ENCODE data around the gene DEPP1. TPM values are rescaled to one million over a fixed set of nuclear protein-coding genes. Genes with fewer than 3 reads are reported as not detected.

DEPP1 gene
- total and polyA plus RNA-seq, 2 donors (not counting 1 experiment from before 2014, with no cell fraction given): not detected

- H3K27ac Mint-ChIP-seq: no peak overlapping the region
- Histone ChIP-seq H3K4me2 (replicated peaks; ENCODE audit: low read depth, low read length, poor library complexity, severe bottlenecking) (peak overlapping the region; percentile 47), H3K79me2 (ENCODE audit: control insufficient read depth, insufficient read depth, low read length) (no peaks in the 10 kb centered on the region), H3K4me1 (ENCODE audit: control insufficient read depth in 2 of 2, insufficient read depth in 2 of 2, low read length in 2 of 2) (peaks cover 27 to 46% of the 10 kb centered on the region in 2 donors), H3K36me3 (replicated peaks in 1 of 2; ENCODE audit: control extremely low read depth in 1 of 2, control insufficient read depth in 1 of 2, extremely low read depth in 1 of 2, insufficient read depth in 2 of 2, low read length in 1 of 2) (peaks cover 0 to 3% of the 10 kb centered on the region in 2 experiments), H3K27me3 (replicated peaks in 1 of 4; ENCODE audit: control extremely low read depth in 1 of 4, control insufficient read depth in 3 of 4, insufficient read depth in 4 of 4, low read length in 3 of 4) (no peaks in the 10 kb centered on the region), H3K9ac (ENCODE audit: low read length) (no peak overlapping the region), H3K4me3 (ENCODE audit: control extremely low read depth in 1 of 5, extremely low read depth in 1 of 5, insufficient read depth in 1 of 5, low read depth in 2 of 5, low read length in 4 of 5) (no peak overlapping the region), H4K20me1 (ENCODE audit: control insufficient read depth, insufficient read depth, low read length, poor library complexity, severe bottlenecking) (peaks cover 5% of the 10 kb centered on the region), H2AFZ (ENCODE audit: insufficient read depth, low read depth, low read length, poor library complexity, severe bottlenecking) (no peak overlapping the region), H3K9me3 (ENCODE audit: control extremely low read depth in 1 of 3, control insufficient read depth in 2 of 3, insufficient read depth in 1 of 3, low read length in 2 of 3) (peaks cover 0 to 10% (median 3%) of the 10 kb centered on the region in 3 donors), H3K27ac (ENCODE audit: low read length in 2 of 2) (no peak overlapping the region)
- WGBS (ENCODE audit: insufficient coverage): no CpG with 5 or more reads among the region's 1 CpG
- peak overlapping the region; percentile 36 for H3K4me3 Mint-ChIP-seq
- no peak for ATAC-seq (ENCODE audit: low read depth)
- TF ChIP-seq, protein P1, sequence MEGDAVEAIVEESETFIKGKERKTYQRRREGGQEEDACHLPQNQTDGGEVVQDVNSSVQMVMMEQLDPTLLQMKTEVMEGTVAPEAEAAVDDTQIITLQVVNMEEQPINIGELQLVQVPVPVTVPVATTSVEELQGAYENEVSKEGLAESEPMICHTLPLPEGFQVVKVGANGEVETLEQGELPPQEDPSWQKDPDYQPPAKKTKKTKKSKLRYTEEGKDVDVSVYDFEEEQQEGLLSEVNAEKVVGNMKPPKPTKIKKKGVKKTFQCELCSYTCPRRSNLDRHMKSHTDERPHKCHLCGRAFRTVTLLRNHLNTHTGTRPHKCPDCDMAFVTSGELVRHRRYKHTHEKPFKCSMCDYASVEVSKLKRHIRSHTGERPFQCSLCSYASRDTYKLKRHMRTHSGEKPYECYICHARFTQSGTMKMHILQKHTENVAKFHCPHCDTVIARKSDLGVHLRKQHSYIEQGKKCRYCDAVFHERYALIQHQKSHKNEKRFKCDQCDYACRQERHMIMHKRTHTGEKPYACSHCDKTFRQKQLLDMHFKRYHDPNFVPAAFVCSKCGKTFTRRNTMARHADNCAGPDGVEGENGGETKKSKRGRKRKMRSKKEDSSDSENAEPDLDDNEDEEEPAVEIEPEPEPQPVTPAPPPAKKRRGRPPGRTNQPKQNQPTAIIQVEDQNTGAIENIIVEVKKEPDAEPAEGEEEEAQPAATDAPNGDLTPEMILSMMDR (IDR thresholded peaks at IDR 0.05): no peak
- no peak for TF ChIP-seq EZH2 (IDR thresholded peaks at IDR 0.05; ENCODE audit: borderline replicate concordance, insufficient read depth, low read depth, low read length, poor library complexity, severe bottlenecking)
- peaks cover 43% of the 10 kb centered on the region for H3K4me1 Mint-ChIP-seq
- no peaks in the 10 kb centered on the region for H3K27me3 Mint-ChIP-seq
- H3K9me3 Mint-ChIP-seq (ENCODE audit: insufficient read depth): peaks cover 10% of the 10 kb centered on the region
- intact Hi-C loops (cut with micrococcal nuclease): no loop called here
- POLR2A ChIA-PET: no interaction called here
- CTCF ChIA-PET: interaction anchor here (1.7 to 5.1 kb wide), 2 partner anchors 15 to 16 kb away, joined by 5 to 22 read pairs; no protein-coding TSS in a partner anchor
- DNase-seq: peak; percentile 25
Observed at GRCh38 chr10:44948642-44949041, 30.0 kb downstream of the DEPP1 start.

- Histone ChIP-seq H3K4me1 (ENCODE audit: control insufficient read depth in 2 of 2, insufficient read depth in 2 of 2, low read length in 2 of 2) (peaks cover 27 to 46% of the 10 kb centered on the region in 2 donors), H3K27me3 (replicated peaks in 1 of 4; ENCODE audit: control extremely low read depth in 1 of 4, control insufficient read depth in 3 of 4, insufficient read depth in 4 of 4, low read length in 3 of 4) (no peaks in the 10 kb centered on the region), H4K20me1 (ENCODE audit: control insufficient read depth, insufficient read depth, low read length, poor library complexity, severe bottlenecking) (peaks cover 5% of the 10 kb centered on the region), H3K9me3 (ENCODE audit: control extremely low read depth in 1 of 3, control insufficient read depth in 2 of 3, insufficient read depth in 1 of 3, low read length in 2 of 3) (peaks cover 0 to 10% (median 4%) of the 10 kb centered on the region in 3 donors), H2AFZ (ENCODE audit: insufficient read depth, low read depth, low read length, poor library complexity, severe bottlenecking) (no peak overlapping the region), H3K36me3 (replicated peaks in 1 of 2; ENCODE audit: control extremely low read depth in 1 of 2, control insufficient read depth in 1 of 2, extremely low read depth in 1 of 2, insufficient read depth in 2 of 2, low read length in 1 of 2) (peaks cover 0 to 1% of the 10 kb centered on the region in 2 experiments), H3K4me3 (ENCODE audit: control extremely low read depth in 1 of 5, extremely low read depth in 1 of 5, insufficient read depth in 1 of 5, low read depth in 2 of 5, low read length in 4 of 5) (no peak overlapping the region), H3K4me2 (replicated peaks; ENCODE audit: low read depth, low read length, poor library complexity, severe bottlenecking) (peak overlapping the region; percentile 47), H3K27ac (ENCODE audit: low read length in 2 of 2) (no peak overlapping the region), H3K79me2 (ENCODE audit: control insufficient read depth, insufficient read depth, low read length) (no peaks in the 10 kb centered on the region), H3K9ac (ENCODE audit: low read length) (no peak overlapping the region)
- Mint-ChIP-seq H3K4me3 (peak overlapping the region; percentile 36), H3K4me1 (peaks cover 43% of the 10 kb centered on the region), H3K27ac (no peak overlapping the region), H3K27me3 (no peaks in the 10 kb centered on the region), H3K9me3 (ENCODE audit: insufficient read depth) (peaks cover 10% of the 10 kb centered on the region)
- peak; percentile 71 for ATAC-seq (ENCODE audit: low read depth)
- ChIA-PET POLR2A (no interaction called here), CTCF (interaction anchor here (1.7 to 4.7 kb wide), 2 partner anchors 15 to 16 kb away, joined by 5 to 29 read pairs; no protein-coding TSS in a partner anchor)
- intact Hi-C loops (cut with micrococcal nuclease): no loop called here
- 17% methylated on average over 5 of the region's 6 CpGs for WGBS (ENCODE audit: insufficient coverage)
- TF ChIP-seq, protein P1 (IDR thresholded peaks at IDR 0.05): no peak
- TF ChIP-seq EZH2 (IDR thresholded peaks at IDR 0.05; ENCODE audit: borderline replicate concordance, insufficient read depth, low read depth, low read length, poor library complexity, severe bottlenecking): no peak
- peak; percentile 75 for DNase-seq
Observed at GRCh38 chr10:44947371-44948152, 31.0 kb downstream of the DEPP1 start.
